DOHH2 (cell line): Measurements from ENCODE around the gene AGR2.

Experiments used
- EZH2phosphoT487 ChIP-seq: fragments of 200-600 bp; sonication (generic); IDR thresholded peaks from 2 replicates; pipeline ENCODE4 v1.6.1; 2017; ENCODE audit warnings: borderline replicate concordance, mild to moderate bottlenecking, antibody characterized with exemption, low read length, moderate library complexity, mixed read lengths
- TF ChIP-seq, protein P1 (sequence below): fragments of 200-600 bp; sonication (generic); IDR thresholded peaks from one replicate; pipeline ENCODE4 v1.5.1; 2014; ENCODE audit warnings: antibody characterized with exemption, mild to moderate bottlenecking, low read depth, low read length; ENCODE audit not compliant: poor library complexity, severe bottlenecking

DNA sequence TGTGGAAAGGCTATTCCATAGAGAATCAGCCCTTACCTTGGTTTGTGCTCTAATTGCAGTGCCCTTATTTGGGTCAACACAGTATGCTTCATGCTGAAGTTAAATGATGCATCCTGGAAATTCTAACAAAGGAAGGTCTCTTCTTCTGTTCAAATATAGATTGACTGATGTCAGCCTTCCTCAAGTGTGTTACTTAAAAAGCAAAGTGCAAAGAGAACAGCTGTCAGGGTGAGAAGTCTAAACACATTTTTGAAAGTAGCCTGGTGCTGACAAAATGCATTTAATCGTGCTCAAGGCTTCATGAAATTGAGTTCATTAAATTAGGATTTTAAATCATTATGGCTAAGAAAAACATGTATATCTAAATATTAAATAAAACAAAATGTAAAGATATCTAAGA, 19.5 kb downstream of the AGR2 start:
- TF ChIP-seq, protein P1, sequence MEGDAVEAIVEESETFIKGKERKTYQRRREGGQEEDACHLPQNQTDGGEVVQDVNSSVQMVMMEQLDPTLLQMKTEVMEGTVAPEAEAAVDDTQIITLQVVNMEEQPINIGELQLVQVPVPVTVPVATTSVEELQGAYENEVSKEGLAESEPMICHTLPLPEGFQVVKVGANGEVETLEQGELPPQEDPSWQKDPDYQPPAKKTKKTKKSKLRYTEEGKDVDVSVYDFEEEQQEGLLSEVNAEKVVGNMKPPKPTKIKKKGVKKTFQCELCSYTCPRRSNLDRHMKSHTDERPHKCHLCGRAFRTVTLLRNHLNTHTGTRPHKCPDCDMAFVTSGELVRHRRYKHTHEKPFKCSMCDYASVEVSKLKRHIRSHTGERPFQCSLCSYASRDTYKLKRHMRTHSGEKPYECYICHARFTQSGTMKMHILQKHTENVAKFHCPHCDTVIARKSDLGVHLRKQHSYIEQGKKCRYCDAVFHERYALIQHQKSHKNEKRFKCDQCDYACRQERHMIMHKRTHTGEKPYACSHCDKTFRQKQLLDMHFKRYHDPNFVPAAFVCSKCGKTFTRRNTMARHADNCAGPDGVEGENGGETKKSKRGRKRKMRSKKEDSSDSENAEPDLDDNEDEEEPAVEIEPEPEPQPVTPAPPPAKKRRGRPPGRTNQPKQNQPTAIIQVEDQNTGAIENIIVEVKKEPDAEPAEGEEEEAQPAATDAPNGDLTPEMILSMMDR, result no peak
- no peak for TF ChIP-seq EZH2phosphoT487
